Measurements from ENCODE around the gene RNASE3. TPM values are rescaled to one million over a fixed set of nuclear protein-coding genes. Genes with fewer than 3 reads are reported as not detected.
"Not testable (repeated sequence)": the region's sequence is repeated elsewhere in the genome, so short reads cannot be mapped to it uniquely, and the experiment has no call there.

RNASE3 gene
- total RNA-seq, 2 donors from 2014 or later = not detected

GRCh38 chr14:20882787-20883186, 8.4 kb upstream of the RNASE3 start:
- H3K4me1 Mint-ChIP-seq; H3K4me3 Mint-ChIP-seq; H3K9me3 Mint-ChIP-seq; H3K27ac Mint-ChIP-seq; H3K36me3 Mint-ChIP-seq (ENCODE audit: low read depth); H3K27me3 Mint-ChIP-seq: not testable (repeated sequence)
- peak; percentile 21 for ATAC-seq (replicated peaks)

DNA sequence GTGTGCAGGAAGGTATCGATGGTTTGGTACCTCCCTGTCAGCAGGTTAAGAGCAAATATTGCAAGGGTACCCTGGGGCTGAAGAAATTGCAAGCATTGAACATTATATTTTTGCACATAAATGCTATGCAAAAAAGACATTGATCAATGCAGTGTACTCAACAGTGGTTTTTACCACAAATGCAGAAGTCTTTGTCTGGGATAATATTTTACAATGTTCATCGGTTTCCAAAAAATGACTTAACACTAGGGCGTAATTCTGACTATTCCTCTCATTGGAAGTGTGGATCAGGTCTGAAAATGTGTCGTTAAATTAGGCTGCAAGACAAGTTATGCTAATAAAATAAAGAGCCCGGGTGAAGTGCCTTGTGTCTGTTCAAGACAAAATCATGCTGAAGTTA, 2.8 kb upstream of the RNASE3 start:
- not testable (repeated sequence) for H3K4me1 Mint-ChIP-seq; H3K9me3 Mint-ChIP-seq; H3K4me3 Mint-ChIP-seq; H3K27ac Mint-ChIP-seq; ATAC-seq (replicated peaks); H3K36me3 Mint-ChIP-seq (ENCODE audit: low read depth)
- H3K27me3 Mint-ChIP-seq = peaks cover 18% of the 10 kb centered on the region

GRCh38 chr14:20895322-20895721, 4.1 kb downstream of the RNASE3 start:
- H3K9me3 Mint-ChIP-seq; H3K4me3 Mint-ChIP-seq; ATAC-seq (replicated peaks); H3K36me3 Mint-ChIP-seq (ENCODE audit: low read depth); H3K27ac Mint-ChIP-seq; H3K4me1 Mint-ChIP-seq: not testable (repeated sequence)
- peaks cover 31% of the 10 kb centered on the region for H3K27me3 Mint-ChIP-seq

- H3K9me3 Mint-ChIP-seq = no peaks in the 10 kb centered on the region
- no peak overlapping the region for H3K4me3 Mint-ChIP-seq
- H3K4me1 Mint-ChIP-seq = no peaks in the 10 kb centered on the region
- peaks cover 29% of the 10 kb centered on the region for H3K27me3 Mint-ChIP-seq
- no peak for ATAC-seq (replicated peaks)
- no peak overlapping the region for H3K27ac Mint-ChIP-seq
- H3K36me3 Mint-ChIP-seq (ENCODE audit: low read depth) = no peaks in the 10 kb centered on the region
Measured at GRCh38 chr14:20904393-20905029, 13.3 kb downstream of the RNASE3 start.

- Mint-ChIP-seq H3K27ac (no peak overlapping the region), H3K4me1 (no peaks in the 10 kb centered on the region), H3K9me3 (no peaks in the 10 kb centered on the region), H3K27me3 (peaks cover 24% of the 10 kb centered on the region), H3K4me3 (no peak overlapping the region), H3K36me3 (ENCODE audit: low read depth) (no peaks in the 10 kb centered on the region)
- ATAC-seq (replicated peaks) = no peak
Measured at GRCh38 chr14:20905676-20906075, 14.5 kb downstream of the RNASE3 start.

- no peaks in the 10 kb centered on the region for H3K9me3 Mint-ChIP-seq
- H3K27me3 Mint-ChIP-seq = peaks cover 27% of the 10 kb centered on the region
- no peak overlapping the region for H3K27ac Mint-ChIP-seq
- H3K4me1 Mint-ChIP-seq = no peaks in the 10 kb centered on the region
- H3K4me3 Mint-ChIP-seq = no peak overlapping the region
- no peaks in the 10 kb centered on the region for H3K36me3 Mint-ChIP-seq (ENCODE audit: low read depth)
- no peak for ATAC-seq (replicated peaks)
Measured at GRCh38 chr14:20907214-20907613, 16.0 kb downstream of the RNASE3 start.

DNA sequence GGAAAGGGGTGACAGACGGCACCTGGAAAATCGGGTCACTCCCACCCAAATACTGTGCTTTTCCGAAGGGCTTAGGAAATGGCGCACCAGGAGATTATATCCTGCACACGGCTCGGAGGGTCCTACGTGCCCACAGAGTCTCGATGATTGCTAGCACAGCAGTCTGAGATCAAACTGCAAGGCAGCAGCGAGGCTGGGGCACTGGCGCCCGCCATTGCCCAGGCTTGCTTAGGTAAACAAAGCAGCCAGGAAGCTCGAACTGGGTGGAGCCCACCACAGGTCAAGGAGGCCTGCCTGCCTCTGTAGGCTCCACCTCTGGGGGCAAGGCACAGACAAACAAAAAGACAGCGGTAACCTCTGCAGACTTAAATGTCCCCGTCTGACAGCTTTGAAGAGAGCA, 19.6 kb downstream of the RNASE3 start:
- H3K36me3 Mint-ChIP-seq (ENCODE audit: low read depth); ATAC-seq (replicated peaks): not testable (repeated sequence)

GRCh38 chr14:20919038-20919756, 28.0 kb downstream of the RNASE3 start:
- not testable (repeated sequence) for H3K36me3 Mint-ChIP-seq (ENCODE audit: low read depth); H3K4me3 Mint-ChIP-seq; ATAC-seq (replicated peaks); H3K27ac Mint-ChIP-seq; H3K4me1 Mint-ChIP-seq; H3K9me3 Mint-ChIP-seq
- peaks cover 32% of the 10 kb centered on the region for H3K27me3 Mint-ChIP-seq

More for the DNA sequence above, 19.6 kb downstream of the RNASE3 start:
- not testable (repeated sequence) for H3K4me1 Mint-ChIP-seq, H3K9me3 Mint-ChIP-seq, H3K4me3 Mint-ChIP-seq, H3K27ac Mint-ChIP-seq
- H3K27me3 Mint-ChIP-seq = peaks cover 21% of the 10 kb centered on the region

DNA sequence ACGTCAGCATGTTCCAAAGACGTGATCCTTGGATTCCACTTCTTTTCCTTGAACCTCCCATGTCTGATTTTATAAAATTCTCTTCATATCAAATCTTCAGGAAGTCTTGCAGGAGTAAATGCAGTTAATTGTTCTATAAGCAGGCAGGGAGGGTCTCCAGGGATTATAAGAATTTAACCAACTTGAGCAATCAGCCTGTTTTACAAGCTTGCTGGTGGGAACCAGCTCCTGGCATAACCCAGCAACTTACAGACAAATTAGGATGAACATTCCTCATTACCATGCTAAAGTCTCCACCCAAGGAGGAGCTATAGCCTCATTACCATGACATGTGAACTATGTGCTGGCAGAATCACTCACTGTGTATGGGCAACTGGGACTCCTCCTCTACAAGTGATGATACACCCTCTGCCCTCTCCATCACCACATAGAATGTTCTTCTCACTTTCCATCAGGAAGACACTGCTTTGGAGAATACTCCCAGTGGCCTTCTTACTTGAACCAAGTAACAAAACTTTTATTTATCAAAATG, 32.6 kb downstream of the RNASE3 start:
- H3K36me3 Mint-ChIP-seq (ENCODE audit: low read depth); H3K9me3 Mint-ChIP-seq; ATAC-seq (replicated peaks); H3K27ac Mint-ChIP-seq; H3K4me1 Mint-ChIP-seq; H3K4me3 Mint-ChIP-seq: not testable (repeated sequence)
- H3K27me3 Mint-ChIP-seq = peaks cover 31% of the 10 kb centered on the region

DNA sequence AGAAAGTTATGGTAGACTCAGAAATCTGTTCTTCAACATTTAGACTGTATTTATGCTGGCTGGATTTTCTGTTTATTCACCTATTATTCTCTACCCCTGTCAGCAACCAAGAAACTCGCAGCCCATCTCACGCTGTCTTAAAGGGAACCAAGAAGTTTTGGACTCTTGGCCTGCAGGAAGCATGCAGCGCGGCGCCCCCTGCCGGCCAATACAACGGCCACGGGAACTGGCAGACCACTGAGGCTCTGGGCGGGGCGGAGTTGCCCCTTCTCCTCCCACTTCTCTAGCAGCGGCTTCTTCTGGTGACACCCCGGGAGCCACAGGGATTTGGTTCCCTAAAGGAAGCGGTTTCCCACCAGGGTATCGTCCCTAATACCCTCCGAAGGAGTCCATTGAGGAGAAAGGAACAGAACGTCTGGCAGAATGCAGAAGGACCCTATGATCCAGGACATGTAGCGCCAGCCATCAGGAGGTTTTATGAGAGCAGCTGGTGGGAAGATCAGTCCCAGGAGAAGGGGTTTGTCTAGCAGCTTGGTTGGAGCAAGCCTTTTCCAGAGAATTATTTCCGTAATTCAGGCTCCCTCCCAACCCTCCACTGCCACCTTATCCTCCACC, 43.1 kb downstream of the RNASE3 start:
- no peaks in the 10 kb centered on the region for H3K4me1 Mint-ChIP-seq
- H3K27me3 Mint-ChIP-seq = peaks cover 9% of the 10 kb centered on the region
- ATAC-seq (replicated peaks) = no peak
- H3K9me3 Mint-ChIP-seq = no peaks in the 10 kb centered on the region
- H3K27ac Mint-ChIP-seq = no peak overlapping the region
- H3K36me3 Mint-ChIP-seq (ENCODE audit: low read depth) = no peaks in the 10 kb centered on the region
- H3K4me3 Mint-ChIP-seq = no peak overlapping the region

DNA sequence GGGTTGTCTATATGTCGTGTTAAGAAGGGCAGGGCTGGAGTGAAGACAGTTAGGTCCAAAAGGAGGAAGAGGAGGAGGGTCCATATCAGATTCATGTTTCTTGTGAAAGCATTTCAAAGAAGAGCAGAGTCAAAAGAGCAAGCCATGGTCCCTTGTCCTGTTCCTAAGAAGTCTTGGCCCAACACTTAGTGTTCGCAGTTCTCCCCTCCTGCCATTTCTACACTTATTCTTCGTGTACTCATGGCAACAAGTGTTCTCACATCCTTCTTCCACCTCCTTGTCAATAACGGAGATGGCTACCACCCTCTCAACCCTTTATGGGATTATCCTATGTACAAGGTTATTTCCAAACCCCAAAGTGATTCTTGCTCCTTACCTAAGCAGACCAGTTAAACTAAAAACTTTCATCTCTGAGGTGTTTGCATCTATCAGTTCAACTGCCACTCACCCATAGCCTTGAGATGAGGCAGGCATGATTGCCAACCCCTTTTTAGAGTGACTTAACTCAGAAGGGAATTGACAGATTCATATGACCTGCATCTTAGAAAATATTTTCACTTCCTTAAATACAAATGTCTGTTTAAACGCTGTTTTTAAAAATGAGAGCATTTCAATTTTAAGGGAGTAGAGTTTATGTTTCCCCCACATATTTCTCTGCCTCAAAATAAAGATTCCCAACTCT, 44.3 kb downstream of the RNASE3 start:
- no peak for ATAC-seq (replicated peaks)
- peaks cover 9% of the 10 kb centered on the region for H3K27me3 Mint-ChIP-seq
- H3K4me3 Mint-ChIP-seq = no peak overlapping the region
- no peak overlapping the region for H3K27ac Mint-ChIP-seq
- H3K4me1 Mint-ChIP-seq = no peaks in the 10 kb centered on the region
- no peaks in the 10 kb centered on the region for H3K9me3 Mint-ChIP-seq
- H3K36me3 Mint-ChIP-seq (ENCODE audit: low read depth) = no peaks in the 10 kb centered on the region

Other genes with a start within 250 kb of the RNASE3 start
- not detected for gene OR6S1, start 249.7 kb upstream of the RNASE3 start, total RNA-seq
- gene RNASE4, start 206.8 kb upstream of the RNASE3 start, total RNA-seq = 1 to 10 TPM; 1.0 to 6.1 TPM
- 10 to 100 TPM in 1 of 2 donors, 1 to 10 TPM in 1; 3.6 to 11.1 TPM for gene ANG, start 202.6 kb upstream of the RNASE3 start, total RNA-seq
- not detected for gene EDDM3A, start 145.5 kb upstream of the RNASE3 start, total RNA-seq
- gene EDDM3B, start 123.0 kb upstream of the RNASE3 start, total RNA-seq = not detected
- gene RNASE6, start 110.1 kb upstream of the RNASE3 start, total RNA-seq = 1 to 10 TPM; 2.2 to 5.6 TPM
- gene RNASE1, start 88.5 kb upstream of the RNASE3 start, total RNA-seq = under 1 TPM in 1 of 2 donors, not detected in 1; 0.56 TPM
- not detected for gene RNASE2, start 64.1 kb downstream of the RNASE3 start, total RNA-seq
- 100 to 1,000 TPM in 1 of 2 donors, 10 to 100 TPM in 1; 83.2 to 102 TPM for gene METTL17, start 98.6 kb downstream of the RNASE3 start, total RNA-seq
- under 1 TPM; 0.24 to 0.30 TPM for gene SLC39A2, start 107.9 kb downstream of the RNASE3 start, total RNA-seq
- gene NDRG2, start 133.7 kb downstream of the RNASE3 start, total RNA-seq = 1 to 10 TPM; 4.1 to 5.4 TPM
- gene TPPP2, start 138.8 kb downstream of the RNASE3 start, total RNA-seq = not detected
- gene RNASE13, start 143.4 kb downstream of the RNASE3 start, total RNA-seq = not detected
- not detected for gene RNASE7, start 151.0 kb downstream of the RNASE3 start, total RNA-seq
- gene RNASE8, start 166.4 kb downstream of the RNASE3 start, total RNA-seq = not detected
- under 1 TPM in 1 of 2 donors, not detected in 1; 0.26 TPM for gene ARHGEF40, start 178.9 kb downstream of the RNASE3 start, total RNA-seq
- 10 to 100 TPM in 1 of 2 donors, 1 to 10 TPM in 1; 9.6 to 18.3 TPM for gene ZNF219, start 207.3 kb downstream of the RNASE3 start, total RNA-seq
- not detected for gene TMEM253, start 209.7 kb downstream of the RNASE3 start, total RNA-seq

Data from activated T-helper 17 cell treated with anti-CD3 and anti-CD28 coated beads, Interleukin-2, amount 50 U/mL, for 72 hours (primary cell).